Activated CD8-positive, alpha-beta T cell treated with anti-CD3 and anti-CD28 coated beads, Interleukin-2, amount 10 ng/mL, durations not matched to agents 7 days and 5 days (primary cell): ENCODE results near the gene RPRD2. TPM values are rescaled to one million over a fixed set of nuclear protein-coding genes. Genes with fewer than 3 reads are reported as not detected.
A peak's percentile ranks its signal among the peaks of the same experiment; 100 is the strongest.

Experiments used
- ATAC-seq: fragments of 150-1000 bp; cut with Tn5 transposase; one replicate; pipeline ENCODE4 v1.10.0; 2021; ENCODE audit warnings: moderate library complexity
- CTCF ChIA-PET: fragments of 350-600 bp; sonication (Branson Sonifier 250); formaldehyde crosslinking; loops from one replicate; lab custom pipeline; 2021; ENCODE audit warnings: antibody characterized with exemption; lab: Charles Lee
- POLR2A ChIA-PET: fragments of 350-600 bp; sonication (Branson Sonifier 250); formaldehyde crosslinking; loops from one replicate; lab custom pipeline; 2021; ENCODE audit warnings: antibody characterized with exemption; lab: Charles Lee
- DNase-seq: peaks from one replicate; pipeline ENCODE4 v3.0.0-alpha.2; 2020
- H3K27ac Mint-ChIP-seq: one replicate; pipeline ENCODE4 v1.8.0; 2021; ENCODE audit warnings: mild to moderate bottlenecking, mixed read lengths
- H3K27me3 Mint-ChIP-seq: one replicate; pipeline ENCODE4 v1.8.0; 2021; ENCODE audit warnings: low read depth, mixed read lengths
- H3K36me3 Mint-ChIP-seq: one replicate; pipeline ENCODE4 v1.8.0; 2021; ENCODE audit warnings: low read depth, mixed read lengths
- H3K4me1 Mint-ChIP-seq: one replicate; pipeline ENCODE4 v1.8.0; 2021; ENCODE audit warnings: low read depth, mixed read lengths
- H3K4me3 Mint-ChIP-seq: one replicate; pipeline ENCODE4 v1.8.0; 2021; ENCODE audit warnings: mild to moderate bottlenecking, mixed read lengths
- H3K9me3 Mint-ChIP-seq: one replicate; pipeline ENCODE4 v1.8.0; 2022; ENCODE audit warnings: mixed read lengths; ENCODE audit not compliant: insufficient read depth
- microRNA-seq: library from miRNA; unstranded; fragments of <30 nt; microRNA quantifications from one replicate; pipeline ENCODE4 v1.2.0, GENCODE V29; 2022
- total RNA-seq, 2 experiments: library from RNA; stranded (reverse); gene quantifications; one replicate each; pipeline ENCODE4 v1.2.3, GENCODE V29; 2021

The RPRD2 gene
- total RNA-seq, 2 experiments from 2014 or later = 29.5 to 32.5 TPM

DNA sequence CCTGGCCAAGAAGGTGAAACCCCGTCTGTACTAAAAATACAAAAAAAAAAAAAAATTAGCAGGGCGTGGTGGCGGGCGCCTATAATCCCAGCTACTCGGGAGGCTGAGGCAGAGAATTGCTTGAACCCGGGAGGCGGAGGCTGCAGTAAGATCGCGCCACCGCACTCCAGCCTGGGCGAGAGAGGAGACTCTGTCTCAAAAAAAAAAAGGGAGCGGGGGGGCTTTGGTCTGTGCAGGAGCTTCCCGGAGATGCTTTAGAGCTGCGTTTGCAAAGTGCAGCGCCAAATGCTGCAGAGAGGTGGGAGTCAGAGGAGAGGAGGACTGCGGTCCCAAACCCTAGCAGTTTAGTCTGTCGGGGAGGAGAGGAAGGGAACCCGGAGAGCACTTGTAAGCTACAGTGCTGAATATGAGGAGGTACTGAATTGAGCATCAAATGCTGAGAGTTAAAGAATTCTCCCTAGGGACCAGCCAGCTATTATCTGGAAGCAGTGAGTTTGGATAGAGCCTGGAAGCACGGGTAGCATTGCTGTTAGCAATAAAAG lies 152.2 kb downstream of the RPRD2 start:
- CTCF ChIA-PET = interaction anchor here (1.0 to 3.5 kb wide), 15 partner anchors 12 to 480 kb away, joined by 3 to 26 read pairs (median 5); partner anchors contain the start of genes MCL1 and TARS2
- H3K27ac Mint-ChIP-seq = peak overlapping the region; percentile 11
- peak; percentile 7 for ATAC-seq

DNA sequence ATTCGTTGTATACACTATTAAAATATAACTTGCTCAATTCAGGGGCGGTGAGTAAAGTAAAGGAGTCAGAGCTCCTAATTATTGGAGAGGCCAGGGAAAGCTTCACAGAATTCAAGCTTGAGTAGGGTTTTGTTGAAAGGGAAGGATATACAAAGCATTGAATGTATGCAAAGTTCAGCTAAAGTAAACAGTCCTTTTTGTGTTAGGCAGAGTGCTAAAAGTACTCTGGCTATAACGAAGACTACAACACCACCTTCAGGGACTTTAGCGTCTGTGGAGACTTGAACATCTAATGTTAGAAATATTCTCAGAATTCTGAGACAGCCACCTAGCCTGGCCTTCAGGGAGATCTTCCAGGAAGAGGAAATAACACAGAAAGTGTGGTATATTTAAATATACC lies 152.7 kb downstream of the RPRD2 start:
- no peak for ATAC-seq
- H3K4me3 Mint-ChIP-seq = peak overlapping the region; percentile 90
- POLR2A ChIA-PET = interaction anchor here (1.1 to 2.3 kb wide), 3 partner anchors 25 to 63 kb away, joined by 3 to 7 read pairs (median 4); partner anchors contain the start of gene MCL1

More for the DNA sequence above, 152.2 kb downstream of the RPRD2 start:
- Mint-ChIP-seq H3K36me3 (no peaks in the 10 kb centered on the region), H3K4me3 (peak overlapping the region; percentile 90), H3K9me3 (no peaks in the 10 kb centered on the region), H3K27me3 (peaks cover 1% of the 10 kb centered on the region), H3K4me1 (peaks cover 19% of the 10 kb centered on the region)
- POLR2A ChIA-PET = interaction anchor here (0.5 to 2.3 kb wide), 8 partner anchors 11 to 681 kb away, joined by 3 to 7 read pairs (median 4); partner anchors contain the start of genes ENSA and MCL1
- DNase-seq = peak; percentile 26

DNA sequence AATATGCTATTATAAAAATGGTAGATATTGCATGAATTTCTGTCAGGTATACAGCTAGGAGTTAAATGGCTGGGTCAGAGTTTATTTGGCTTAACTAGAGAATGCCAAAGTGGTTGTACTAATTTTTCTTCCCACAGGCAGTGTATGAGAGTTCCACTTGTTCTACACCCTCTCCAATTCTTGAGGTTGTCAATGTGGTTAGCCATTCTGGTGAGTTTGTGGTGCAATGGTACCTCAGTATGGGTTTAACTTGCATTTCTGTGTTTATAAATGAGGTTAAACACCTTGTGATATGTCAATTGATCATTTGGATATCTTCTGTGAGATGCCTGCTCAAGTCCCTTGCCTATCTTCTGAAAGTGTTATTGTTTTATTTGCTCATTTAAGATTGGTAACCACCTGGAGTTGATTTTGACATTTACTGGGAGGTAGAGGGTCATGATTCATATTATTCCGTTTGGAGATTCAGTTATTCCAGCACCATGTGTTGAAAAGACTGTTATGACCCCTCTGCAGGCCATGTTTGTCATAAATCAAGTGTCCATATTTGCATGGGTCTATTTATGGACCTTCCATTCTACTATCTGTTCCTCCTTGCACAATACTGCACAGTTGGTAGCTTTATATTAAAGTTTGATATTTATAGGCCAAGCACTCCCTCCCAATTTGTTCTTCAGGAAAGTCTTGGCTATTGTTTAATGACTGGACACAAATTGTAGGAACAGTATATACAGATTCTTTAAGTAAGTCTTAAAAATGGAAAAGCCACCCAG lies 157.4 kb downstream of the RPRD2 start:
- no peak overlapping the region for H3K4me3 Mint-ChIP-seq
- H3K4me1 Mint-ChIP-seq = peaks cover 15% of the 10 kb centered on the region
- peaks cover 5% of the 10 kb centered on the region for H3K27me3 Mint-ChIP-seq
- DNase-seq (no peak), ATAC-seq (no peak)
- ChIA-PET POLR2A (no interaction called here), CTCF (interaction anchor here (1.2 to 1.5 kb wide), 3 partner anchors 11 to 265 kb away, joined by 4 to 7 read pairs (median 4); no protein-coding TSS in a partner anchor)
- H3K36me3 Mint-ChIP-seq = no peaks in the 10 kb centered on the region
- H3K27ac Mint-ChIP-seq = no peak overlapping the region
- no peaks in the 10 kb centered on the region for H3K9me3 Mint-ChIP-seq

More for the DNA sequence above, 152.7 kb downstream of the RPRD2 start:
- DNase-seq = peak; percentile 37
- peaks cover 5% of the 10 kb centered on the region for H3K27me3 Mint-ChIP-seq
- H3K36me3 Mint-ChIP-seq = no peaks in the 10 kb centered on the region
- H3K27ac Mint-ChIP-seq = no peak overlapping the region
- H3K4me1 Mint-ChIP-seq = peaks cover 24% of the 10 kb centered on the region
- no peaks in the 10 kb centered on the region for H3K9me3 Mint-ChIP-seq
- CTCF ChIA-PET = interaction anchor here (1.0 to 3.5 kb wide), 11 partner anchors 11 to 261 kb away, joined by 3 to 26 read pairs (median 7); partner anchors contain the start of genes MCL1 and TARS2

DNA sequence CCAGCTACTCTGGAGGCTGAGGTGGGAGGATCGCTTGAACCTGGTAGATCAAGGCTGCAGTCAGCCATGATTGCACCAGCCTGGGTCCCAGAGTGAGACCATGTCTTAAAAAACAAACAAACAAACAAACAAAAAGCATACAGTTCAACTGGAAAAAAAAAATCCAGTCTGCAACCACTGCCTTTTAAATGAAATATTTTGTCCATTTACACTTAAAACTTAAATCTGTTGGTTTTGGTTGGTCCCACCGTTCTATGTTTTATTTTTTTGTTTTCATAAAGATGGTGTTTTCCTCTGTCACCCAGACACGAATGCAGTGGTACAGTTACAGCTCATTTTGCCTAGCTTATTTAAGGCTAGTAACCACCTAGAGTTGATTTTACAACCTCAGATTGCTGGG lies 161.4 kb downstream of the RPRD2 start:
- Mint-ChIP-seq H3K4me1 (peaks cover 6% of the 10 kb centered on the region), H3K27me3 (peaks cover 5% of the 10 kb centered on the region), H3K9me3 (no peaks in the 10 kb centered on the region), H3K4me3 (no peak overlapping the region), H3K27ac (no peak overlapping the region), H3K36me3 (no peaks in the 10 kb centered on the region)
- CTCF ChIA-PET = no interaction called here
- ATAC-seq = no peak
- DNase-seq = no peak
- POLR2A ChIA-PET = no interaction called here

Small RNAs within 50 kb of the gene (microRNA-seq; reads per million reads assigned to microRNA genes)
- gene MIR6878 = not detected

Other genes with a start within 250 kb of the RPRD2 start
- 100 to 1,000 TPM; 138 to 154 TPM for gene PLEKHO1, start 214.2 kb upstream of the RPRD2 start, total RNA-seq
- 100 to 1,000 TPM; 155 to 161 TPM for gene ANP32E, start 128.0 kb upstream of the RPRD2 start, total RNA-seq
- gene CA14, start 106.4 kb upstream of the RPRD2 start, total RNA-seq = not detected
- 100 to 1,000 TPM; 128 to 132 TPM for gene APH1A, start 95.1 kb upstream of the RPRD2 start, total RNA-seq
- gene C1orf54, start 91.4 kb upstream of the RPRD2 start, total RNA-seq = 1 to 10 TPM; 2.5 to 4.0 TPM
- gene CIART, start 81.6 kb upstream of the RPRD2 start, total RNA-seq = 1 to 10 TPM; 2.0 to 2.3 TPM
- gene MRPS21, start 70.3 kb upstream of the RPRD2 start, total RNA-seq = 10 to 100 TPM; 69.9 to 71.2 TPM
- gene PRPF3, start 42.6 kb upstream of the RPRD2 start, total RNA-seq = 10 to 100 TPM; 77.7 to 79.7 TPM
- gene TARS2, start 123.3 kb downstream of the RPRD2 start, total RNA-seq = 10 to 100 TPM; 29.8 to 33.7 TPM
- under 1 TPM; 0.71 to 0.78 TPM for gene ECM1, start 144.0 kb downstream of the RPRD2 start, total RNA-seq
- not detected for gene FALEC, start 151.6 kb downstream of the RPRD2 start, total RNA-seq
- gene ADAMTSL4, start 185.3 kb downstream of the RPRD2 start, total RNA-seq = not detected
- 100 to 1,000 TPM; 249 to 261 TPM for gene MCL1, start 215.5 kb downstream of the RPRD2 start, total RNA-seq